GM19240 (cell line): ENCODE data around the gene ABCC11.

Experiments used
- DNase-seq: peaks from one replicate; pipeline ENCODE4 v3.0.0; 2011; ENCODE audit warnings: low spot score; ENCODE audit not compliant: insufficient read length

The ABCC11 gene

GRCh38 chr16:48247311-48247710, at the start of gene ABCC11:
ABCC11 (minus strand) TSS chr16:48247539; CDS start chr16:48231921, 15,618 bp downstream.
- no peak for DNase-seq

GRCh38 chr16:48295488-48296281, 48.3 kb upstream of the ABCC11 start:
- no peak for DNase-seq

- DNase-seq = no peak
Measured at GRCh38 chr16:48294724-48295123, 47.4 kb upstream of the ABCC11 start.

- DNase-seq = no peak
Measured at GRCh38 chr16:48292452-48292851, 45.1 kb upstream of the ABCC11 start.

- DNase-seq = no peak
Measured at GRCh38 chr16:48291754-48292153, 44.4 kb upstream of the ABCC11 start.

- DNase-seq = no peak
Measured at GRCh38 chr16:48291303-48291702, 44.0 kb upstream of the ABCC11 start.

GRCh38 chr16:48287239-48287638, 39.9 kb upstream of the ABCC11 start:
- DNase-seq = no peak

- no peak for DNase-seq
Measured at GRCh38 chr16:48284772-48285409, 37.6 kb upstream of the ABCC11 start.

GRCh38 chr16:48282636-48283263, 35.4 kb upstream of the ABCC11 start:
- no peak for DNase-seq

GRCh38 chr16:48280546-48280945, 33.2 kb upstream of the ABCC11 start:
- no peak for DNase-seq

- no peak for DNase-seq
Measured at GRCh38 chr16:48279199-48279598, 31.9 kb upstream of the ABCC11 start.

- no peak for DNase-seq
Measured at GRCh38 chr16:48277158-48277557, 29.8 kb upstream of the ABCC11 start.

GRCh38 chr16:48276102-48276501, 28.8 kb upstream of the ABCC11 start:
- DNase-seq = no peak

GRCh38 chr16:48274476-48274875, 27.1 kb upstream of the ABCC11 start:
- DNase-seq = no peak

- no peak for DNase-seq
Measured at GRCh38 chr16:48272837-48273421, 25.6 kb upstream of the ABCC11 start.

GRCh38 chr16:48271728-48272127, 24.4 kb upstream of the ABCC11 start:
- DNase-seq = no peak

- no peak for DNase-seq
Measured at GRCh38 chr16:48269011-48269410, 21.7 kb upstream of the ABCC11 start.

- DNase-seq = no peak
Measured at GRCh38 chr16:48262631-48263030, 15.3 kb upstream of the ABCC11 start.

GRCh38 chr16:48261569-48261968, 14.2 kb upstream of the ABCC11 start:
- DNase-seq = no peak

GRCh38 chr16:48256579-48257177, 9.3 kb upstream of the ABCC11 start:
- no peak for DNase-seq

- no peak for DNase-seq
Measured at GRCh38 chr16:48252013-48252412, 4.7 kb upstream of the ABCC11 start.
